HG02885 (cell line): ENCODE results near the gene SRR.
A peak's percentile ranks its signal among the peaks of the same experiment; 100 is the strongest.

Experiments used
- ATAC-seq: cut with Tn5 transposase; IDR thresholded peaks from one replicate; pipeline ENCODE4 v1.9.1; 2021; ENCODE audit warnings: mild to moderate bottlenecking; ENCODE audit not compliant: unreplicated experiment, poor library complexity

The SRR gene

GRCh38 chr17:2337544-2338314 is 34.0 kb downstream of the SRR start:
- peak; percentile 33 for ATAC-seq

GRCh38 chr17:2338315-2338657 is 34.5 kb downstream of the SRR start:
- ATAC-seq = no peak

- ATAC-seq = no peak
Measured at GRCh38 chr17:2343421-2343820, 39.7 kb downstream of the SRR start.

- ATAC-seq = no peak
Measured at GRCh38 chr17:2344528-2344927, 40.8 kb downstream of the SRR start.

DNA sequence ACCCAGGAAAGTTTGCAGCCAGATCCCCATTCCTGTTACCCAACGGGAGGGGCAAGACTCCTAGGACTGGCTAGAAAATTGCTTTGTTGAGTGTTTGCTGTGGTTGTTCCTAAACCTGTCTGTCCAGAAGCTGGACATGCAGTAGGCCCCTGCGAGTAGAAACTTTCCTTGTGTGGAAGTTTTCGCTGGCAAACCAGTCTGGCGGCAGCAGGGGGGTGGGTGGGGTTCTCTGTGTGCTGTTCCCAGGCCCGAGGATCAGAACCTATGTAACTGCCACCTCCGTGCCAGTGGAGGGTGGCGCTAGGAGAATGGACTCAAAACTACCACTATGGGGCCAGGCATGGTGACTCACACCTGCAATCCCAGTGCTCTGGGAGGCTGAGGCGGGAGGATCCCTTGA is 42.7 kb downstream of the SRR start:
- no peak for ATAC-seq

DNA sequence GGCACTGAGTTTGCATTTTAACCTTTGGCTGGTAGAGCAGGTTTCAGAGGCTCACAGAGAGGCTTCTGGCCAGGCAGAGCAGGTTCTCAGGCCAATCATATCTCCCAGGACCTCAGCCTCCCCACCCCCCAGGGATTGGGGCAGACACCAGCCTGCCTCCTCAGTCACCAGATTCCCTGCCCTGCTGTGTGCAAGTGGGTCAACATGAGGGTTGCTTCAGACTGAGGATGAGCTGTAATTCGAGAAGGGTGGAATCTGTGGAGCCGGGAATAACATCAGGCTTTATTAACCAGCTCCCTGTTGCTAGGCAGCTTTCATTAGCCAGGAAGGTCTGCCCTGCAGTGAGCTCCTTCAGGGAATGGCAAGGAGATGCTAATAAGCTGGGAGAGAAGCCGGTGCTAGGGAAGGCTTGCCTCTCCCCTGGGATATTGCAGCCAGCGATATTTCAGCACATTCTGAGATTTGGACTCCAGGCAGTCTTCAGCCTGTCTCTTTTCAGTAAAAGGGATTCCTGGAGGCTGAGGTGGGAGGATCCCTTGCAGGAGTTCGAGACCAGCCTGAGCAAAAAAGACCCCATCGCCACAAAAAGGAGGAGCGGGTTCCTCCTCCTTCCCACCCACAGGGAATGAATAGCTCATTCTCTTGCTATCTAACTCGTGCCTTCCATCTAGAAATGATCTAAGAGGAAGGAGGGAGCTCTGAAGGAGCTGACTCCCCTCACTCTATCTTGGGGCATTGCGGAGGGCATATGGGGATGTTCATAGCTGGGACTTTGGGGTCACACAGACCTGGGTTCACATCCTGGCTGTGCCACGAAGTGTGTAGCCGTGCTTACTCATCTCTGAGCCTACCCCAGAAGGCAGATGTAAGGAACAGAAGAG is 44.3 kb downstream of the SRR start:
- no peak for ATAC-seq

- ATAC-seq = no peak
Measured at GRCh38 chr17:2351269-2351668, 47.5 kb downstream of the SRR start.

GRCh38 chr17:2354311-2354710 is 50.6 kb downstream of the SRR start:
- no peak for ATAC-seq

- no peak for ATAC-seq
Measured at GRCh38 chr17:2357237-2357636, 53.5 kb downstream of the SRR start.

DNA sequence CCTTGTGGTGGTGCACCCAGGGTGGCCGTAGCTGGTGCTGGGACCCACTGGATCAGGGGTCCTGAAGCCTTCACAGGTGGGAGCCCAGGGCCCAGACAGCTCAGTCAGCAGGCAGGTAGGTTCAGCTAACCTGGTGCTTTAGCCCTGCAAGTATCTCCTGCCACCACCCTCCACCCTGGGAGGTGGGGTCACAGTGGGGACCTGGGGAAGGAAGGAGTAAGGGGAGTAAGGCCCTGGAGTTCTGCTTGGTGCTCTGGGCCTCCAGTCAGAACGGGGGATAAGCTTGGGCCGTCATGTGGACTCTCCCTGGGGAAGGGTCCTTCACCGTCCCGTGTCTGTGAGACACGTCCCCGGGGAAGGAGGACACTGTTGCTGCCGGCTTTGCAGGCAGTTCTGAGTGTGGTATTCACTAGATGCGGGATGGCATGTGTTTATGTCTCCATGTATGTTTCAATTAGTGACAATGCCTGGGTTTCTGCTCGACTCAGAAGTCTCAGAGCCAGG is 54.2 kb downstream of the SRR start:
- no peak for ATAC-seq

DNA sequence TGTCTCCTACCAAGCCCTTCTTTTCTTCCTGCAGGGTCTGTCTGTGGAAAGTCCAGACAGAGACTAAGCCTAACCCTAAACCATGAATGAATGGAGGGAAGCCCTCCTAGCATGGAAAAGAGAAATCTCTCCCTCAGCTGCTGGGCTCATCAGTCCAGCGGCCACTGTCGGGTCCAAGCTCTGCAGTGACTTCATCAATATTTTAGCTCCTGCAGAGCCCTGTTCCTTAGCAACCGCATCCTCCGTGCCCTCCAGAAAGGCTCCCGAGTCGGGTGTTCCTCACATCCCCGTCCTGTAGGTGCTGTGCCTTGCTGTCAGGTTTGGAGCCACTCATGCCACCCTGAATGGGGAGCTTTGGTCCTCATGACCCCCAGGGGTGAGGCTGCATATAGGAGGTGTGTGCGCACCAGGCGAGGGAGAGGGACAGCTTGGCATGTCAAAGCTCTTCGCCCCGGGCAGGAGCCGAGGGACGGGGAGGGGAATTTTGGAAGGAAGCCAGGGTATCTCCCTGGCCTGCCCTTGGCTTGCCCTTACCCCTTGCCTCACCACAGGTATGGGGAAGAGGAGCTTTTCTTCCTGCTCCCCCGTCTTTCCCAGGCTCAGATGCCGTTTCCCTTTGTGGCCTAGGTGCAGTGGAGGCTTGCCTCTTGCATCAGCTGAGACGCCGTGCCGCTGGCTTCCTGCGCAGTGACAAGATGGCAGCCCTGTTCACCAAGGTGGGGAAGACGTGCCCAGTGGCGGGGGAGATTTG is 57.4 kb downstream of the SRR start:
- ATAC-seq = no peak

DNA sequence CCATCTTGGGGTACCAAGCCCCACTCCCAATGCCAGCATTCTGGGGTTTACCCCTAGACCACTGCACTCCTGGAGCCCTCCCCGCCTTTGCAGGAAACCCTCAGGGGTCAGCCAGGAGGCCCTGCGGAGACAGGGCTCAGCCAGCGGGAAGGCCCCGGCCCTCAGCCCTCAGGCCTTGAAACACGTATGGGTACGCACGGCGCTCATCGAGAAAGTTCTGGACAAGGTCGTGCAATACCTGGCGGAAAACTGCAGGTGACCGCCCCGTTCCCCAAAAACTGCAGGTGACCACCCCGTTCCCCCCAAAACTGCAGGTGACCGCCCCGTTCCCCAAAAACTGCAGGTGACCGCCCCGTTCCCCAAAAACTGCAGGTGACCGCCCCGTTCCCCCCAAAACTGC is 58.3 kb downstream of the SRR start:
- ATAC-seq = no peak

DNA sequence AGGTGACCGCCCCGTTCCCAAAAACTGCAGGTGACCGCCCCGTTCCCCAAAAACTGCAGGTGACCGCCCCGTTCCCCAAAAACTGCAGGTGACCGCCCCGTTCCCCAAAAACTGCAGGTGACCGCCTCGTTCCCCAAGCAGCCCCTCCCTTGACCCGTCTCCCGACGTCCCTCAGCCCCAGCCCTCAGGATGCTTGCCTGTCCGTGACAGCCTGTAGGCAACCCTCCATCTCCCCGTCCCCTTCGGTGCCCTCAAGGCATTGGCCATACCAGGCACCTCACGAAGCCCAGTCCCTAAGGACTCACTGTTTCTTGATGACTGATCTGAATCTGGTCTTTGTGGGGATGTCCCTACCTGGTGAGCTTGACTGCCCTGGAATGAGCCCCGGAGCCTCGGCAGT is 58.7 kb downstream of the SRR start:
- no peak for ATAC-seq

GRCh38 chr17:2362881-2363280 is 59.1 kb downstream of the SRR start:
- ATAC-seq = no peak

- ATAC-seq = no peak
Measured at GRCh38 chr17:2363318-2363717, 59.6 kb downstream of the SRR start.

GRCh38 chr17:2363851-2364762 is 60.4 kb downstream of the SRR start:
- ATAC-seq = no peak

- no peak for ATAC-seq
Measured at GRCh38 chr17:2364763-2365116, 61.0 kb downstream of the SRR start.

DNA sequence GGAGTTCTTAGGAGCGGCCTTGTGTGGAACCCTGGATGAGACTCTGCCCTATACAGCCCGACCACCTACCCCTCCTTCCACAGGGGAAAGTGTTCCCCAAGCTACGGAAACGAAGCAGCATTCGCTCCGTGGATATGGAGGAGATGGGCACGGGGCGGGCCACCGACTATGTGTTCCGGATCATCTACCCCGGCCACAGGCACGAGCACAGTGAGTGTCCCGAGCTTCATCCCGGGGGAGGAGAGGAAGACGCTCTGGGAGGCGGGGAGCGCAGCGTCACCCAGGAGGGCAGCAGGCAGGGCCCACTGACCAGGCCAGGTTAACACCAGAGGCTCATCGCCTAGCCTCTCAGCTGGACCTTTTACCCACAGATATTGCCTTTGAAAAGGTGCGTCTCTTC is 61.4 kb downstream of the SRR start:
- ATAC-seq = no peak

GRCh38 chr17:2366747-2367494 is 63.2 kb downstream of the SRR start:
- ATAC-seq = no peak
